Measurements from ENCODE around the gene PCSK2.

DNA sequence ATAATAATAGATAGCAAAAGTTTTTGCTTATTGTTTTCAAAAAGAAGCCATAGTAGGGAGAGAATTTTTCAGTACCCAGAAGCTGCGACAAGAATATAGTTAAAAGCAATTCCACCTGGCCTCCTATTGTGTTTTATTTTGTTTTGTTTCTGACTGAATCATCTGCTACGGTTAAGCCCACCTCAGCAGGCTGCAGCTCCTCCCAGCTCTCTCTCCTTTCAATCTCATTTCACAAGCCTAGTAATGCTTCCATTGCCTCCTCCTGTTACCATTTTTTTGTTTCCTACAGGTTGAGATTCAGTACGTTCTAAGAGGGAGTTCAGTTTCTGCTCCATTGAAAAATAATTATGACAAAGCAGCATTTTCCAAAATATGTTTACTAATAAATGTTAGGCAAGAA lies 77.9 kb downstream of the PCSK2 start:
- no peak for TF ChIP-seq TAF1 (IDR thresholded peaks at IDR 0.05; ENCODE audit: borderline replicate concordance, low read depth, low read length)
- TF ChIP-seq POLR2AphosphoS5 (IDR thresholded peaks at IDR 0.05; ENCODE audit: low read depth, low read length) = no peak
- TF ChIP-seq POLR2A (IDR thresholded peaks at IDR 0.05; ENCODE audit: low read depth, low read length) = no peak
